DLD1 (cell line): ENCODE measurements around the gene BYSL.
"Not testable (repeated sequence)": the region's sequence is repeated elsewhere in the genome, so short reads cannot be mapped to it uniquely, and the experiment has no call there.

Experiments used
- in situ Hi-C: cut with HindIII; loops from 2 replicates; pipeline ENCODE4 v1.10.0; 2017; ENCODE audit warnings: low sequenced_read_pairs

Gene BYSL

DNA sequence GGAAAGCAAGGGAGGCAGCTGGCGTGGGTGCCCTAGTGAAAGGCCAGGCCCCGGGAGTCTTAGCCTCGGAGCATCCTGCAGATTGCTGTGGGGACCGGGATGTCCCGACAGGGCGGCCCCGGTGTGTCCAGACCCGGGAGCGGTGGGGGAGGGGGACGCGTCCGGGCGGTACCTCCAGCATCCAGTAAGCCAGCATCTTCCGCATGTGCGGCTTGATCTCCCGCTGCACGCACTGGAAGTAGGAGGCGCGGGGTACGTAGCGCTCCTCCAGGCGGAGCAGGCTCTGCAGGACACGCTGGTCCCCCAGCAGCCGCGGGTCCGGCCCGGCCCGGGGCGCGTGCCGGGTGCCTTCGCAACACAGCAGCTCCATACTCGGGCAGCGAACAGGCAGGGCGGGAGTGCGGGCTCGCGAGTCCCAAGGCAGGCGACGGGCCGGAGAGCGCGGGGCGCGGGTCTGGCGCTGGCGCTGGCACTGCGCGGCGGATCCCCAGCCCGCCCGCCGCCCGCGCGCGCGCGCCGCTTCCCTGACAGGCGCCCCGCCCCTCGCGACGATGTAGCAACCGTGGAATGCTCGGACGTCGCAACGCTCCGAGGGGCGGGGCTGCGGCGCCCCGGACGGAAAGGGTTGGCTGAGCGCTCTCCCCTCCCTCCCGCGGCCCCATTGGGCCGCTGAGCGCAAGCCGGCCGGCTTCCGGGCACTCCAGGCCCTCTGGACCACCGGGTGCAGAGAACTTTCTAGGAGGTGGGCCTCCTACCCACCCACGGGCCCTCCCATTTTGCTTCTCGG is 20.2 kb downstream of the BYSL start, which contains the start of gene CCND3:
Gene CCND3, minus strand, starts transcription at position 529 of the 787 bp plus-strand sequence. Its CDS starts 159 bp downstream, at position 370.
- in situ Hi-C loops = no loop called here

DNA sequence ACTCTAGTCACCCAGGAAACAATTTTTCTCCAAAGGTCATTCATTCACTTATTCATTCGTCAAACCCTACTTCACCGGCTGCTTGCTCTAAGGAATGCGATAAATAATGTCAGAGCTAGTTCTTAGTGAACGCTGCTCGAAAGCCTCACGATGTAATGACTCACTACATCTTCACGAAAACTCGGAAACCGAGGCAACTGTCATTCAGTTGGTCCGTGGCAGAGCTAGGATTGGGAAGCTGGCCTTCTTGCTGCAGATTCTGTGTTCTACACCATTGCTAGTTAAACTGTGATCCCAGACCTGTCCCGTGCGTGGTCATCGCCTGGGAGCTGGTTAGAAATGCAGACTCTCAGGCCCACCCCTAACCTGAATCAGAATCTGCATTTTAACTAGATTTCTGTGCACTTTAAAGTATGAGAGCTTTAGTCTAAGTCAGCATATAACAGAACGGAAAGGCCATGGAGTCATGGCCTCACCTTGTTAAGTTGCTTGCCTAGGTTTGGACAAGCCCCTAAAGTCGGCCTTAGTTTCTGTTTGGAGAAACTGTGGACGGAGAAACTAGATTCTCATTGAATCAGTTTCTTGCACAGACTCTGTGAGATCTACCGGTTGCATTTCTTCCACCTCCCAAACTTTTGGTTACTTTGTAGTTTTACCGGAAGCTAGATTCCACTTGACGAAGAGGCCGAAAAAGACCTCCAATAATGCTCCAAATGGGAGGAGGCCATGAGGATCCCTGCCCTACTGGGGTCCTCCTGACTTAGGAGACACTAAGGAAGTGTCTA is 21.0 kb downstream of the BYSL start:
- in situ Hi-C loops = no loop called here

GRCh38 chr6:41942882-41943281 is 21.6 kb downstream of the BYSL start:
- in situ Hi-C loops = not testable (repeated sequence)

DNA sequence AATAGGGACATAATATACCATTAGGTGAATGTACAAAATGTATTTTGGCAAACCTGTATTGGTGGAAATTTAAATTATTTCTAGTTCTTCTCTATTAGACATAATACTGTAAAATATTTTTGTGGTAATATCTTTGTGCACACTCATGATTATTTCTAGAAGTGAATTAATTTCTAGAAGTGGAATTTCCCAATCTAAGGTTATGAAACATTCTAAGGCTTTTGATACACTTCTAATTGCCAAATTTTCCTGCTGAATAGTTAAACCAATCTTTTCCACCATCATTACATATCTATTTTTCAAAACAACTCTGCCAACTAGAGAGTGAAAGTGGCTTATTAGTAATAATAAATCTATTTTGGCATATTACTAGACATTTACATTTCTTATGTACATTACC is 22.2 kb downstream of the BYSL start:
- in situ Hi-C loops = no loop called here

DNA sequence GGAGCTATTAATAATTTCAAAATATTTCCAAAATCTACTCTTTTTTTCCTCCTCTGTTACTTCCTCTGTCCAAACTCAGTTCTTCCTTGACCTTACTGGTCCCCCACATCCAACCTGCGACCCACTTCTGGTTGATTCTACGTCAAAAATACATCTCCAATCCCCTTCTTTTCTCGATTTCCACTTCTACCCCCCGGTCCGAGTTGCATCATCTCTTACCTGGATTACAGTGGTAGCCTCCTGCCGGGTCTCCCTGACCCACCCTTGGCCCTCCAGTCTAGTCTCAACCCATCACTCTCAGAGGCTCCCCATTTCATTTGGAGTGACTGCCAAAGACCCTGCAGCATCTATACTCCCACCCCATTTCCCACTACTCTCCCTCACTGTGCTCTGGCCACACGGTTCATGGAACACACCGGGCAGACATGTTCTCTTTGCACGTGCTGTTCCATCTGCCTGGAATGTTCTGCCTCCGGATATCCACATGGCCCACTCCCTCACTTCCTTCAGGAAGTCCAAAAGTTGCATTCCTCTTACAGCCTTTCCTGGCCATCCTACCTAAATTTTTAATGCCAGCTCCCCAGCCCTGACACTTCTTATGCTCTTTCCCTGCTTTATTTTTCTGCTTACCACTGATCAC is 26.4 kb downstream of the BYSL start:
- in situ Hi-C loops = no loop called here

- in situ Hi-C loops = no loop called here
Observed at GRCh38 chr6:41954668-41955067, 33.4 kb downstream of the BYSL start.

DNA sequence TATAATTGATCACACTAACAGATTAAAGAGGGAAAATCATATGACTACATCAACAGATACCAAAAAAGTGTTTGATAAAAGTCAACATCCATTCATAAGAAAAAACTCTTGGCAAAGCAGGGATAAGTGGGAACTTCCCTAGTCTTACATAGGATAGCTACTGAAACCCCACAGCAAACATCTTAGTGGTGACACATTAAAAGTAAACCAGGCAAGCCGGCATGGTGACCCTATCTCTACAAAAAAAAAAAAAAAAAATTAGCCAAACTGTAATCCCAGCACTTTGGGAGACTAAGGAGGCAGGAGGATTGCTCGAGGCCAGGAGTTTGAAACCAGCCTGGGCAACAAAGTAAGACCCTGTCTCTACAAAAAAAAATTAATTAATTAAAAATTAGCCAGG is 34.1 kb downstream of the BYSL start:
- in situ Hi-C loops = no loop called here

DNA sequence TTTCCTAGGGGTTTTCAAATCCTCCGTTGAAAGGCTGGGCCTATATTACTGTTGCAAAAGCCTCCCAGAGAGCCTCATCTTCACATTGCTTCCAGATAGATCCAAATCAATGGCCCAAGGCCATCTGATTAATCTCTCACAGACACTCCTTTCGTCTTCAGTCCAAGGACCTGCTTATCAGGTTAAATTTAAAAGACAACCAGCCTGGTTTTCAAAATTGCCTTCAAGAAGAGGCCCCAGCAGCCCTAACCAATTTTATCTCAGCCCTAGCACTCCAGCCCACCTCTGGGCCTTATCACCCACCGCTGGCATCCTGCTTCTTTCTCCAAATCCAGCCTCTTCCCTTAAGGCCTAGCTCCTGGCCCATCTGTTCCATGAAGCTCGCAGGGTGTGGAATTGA is 35.8 kb downstream of the BYSL start:
- in situ Hi-C loops = no loop called here

GRCh38 chr6:41958022-41958856 is 36.9 kb downstream of the BYSL start:
- in situ Hi-C loops = no loop called here

GRCh38 chr6:41960028-41960427 is 38.7 kb downstream of the BYSL start:
- in situ Hi-C loops = no loop called here

GRCh38 chr6:41963371-41963770 is 42.1 kb downstream of the BYSL start:
- in situ Hi-C loops = no loop called here

GRCh38 chr6:41964201-41964887 is 43.0 kb downstream of the BYSL start:
- in situ Hi-C loops = no loop called here

DNA sequence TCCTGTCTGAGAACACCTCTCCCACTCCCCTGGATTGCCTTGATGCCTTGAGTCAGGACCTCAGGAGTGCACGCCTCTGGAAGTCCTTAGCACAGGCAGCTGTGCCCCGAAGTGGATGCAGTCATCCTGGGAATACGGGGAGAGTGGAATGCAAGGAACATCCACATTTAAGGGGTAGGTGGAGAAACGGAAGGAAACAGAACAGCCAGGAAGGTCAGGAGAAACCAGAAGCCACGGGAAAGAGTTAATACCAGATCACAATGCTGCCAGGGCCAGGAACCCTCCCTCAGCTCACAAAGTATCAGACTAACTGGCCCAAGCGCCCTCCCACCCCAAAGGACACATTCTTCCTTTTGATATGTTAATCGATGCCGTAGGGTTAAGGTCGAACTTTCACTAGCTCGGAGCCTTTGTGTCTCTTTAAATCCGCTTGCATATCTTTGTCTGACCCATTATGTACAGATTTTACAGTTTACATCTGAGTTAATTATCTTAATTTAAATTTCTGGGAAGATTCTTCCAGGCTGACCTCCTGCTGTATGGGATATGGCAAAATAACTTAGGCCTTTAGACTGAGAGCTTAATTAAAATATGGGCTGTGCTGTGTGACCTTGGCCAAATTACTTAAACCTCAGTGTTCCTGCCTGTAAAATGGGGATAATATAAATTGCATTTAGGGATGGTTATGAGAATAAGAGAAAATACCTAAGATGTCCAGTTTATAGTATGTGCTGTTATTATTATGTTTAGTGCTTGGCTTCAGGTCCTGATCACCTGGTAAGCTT is 44.3 kb downstream of the BYSL start:
- in situ Hi-C loops = no loop called here

DNA sequence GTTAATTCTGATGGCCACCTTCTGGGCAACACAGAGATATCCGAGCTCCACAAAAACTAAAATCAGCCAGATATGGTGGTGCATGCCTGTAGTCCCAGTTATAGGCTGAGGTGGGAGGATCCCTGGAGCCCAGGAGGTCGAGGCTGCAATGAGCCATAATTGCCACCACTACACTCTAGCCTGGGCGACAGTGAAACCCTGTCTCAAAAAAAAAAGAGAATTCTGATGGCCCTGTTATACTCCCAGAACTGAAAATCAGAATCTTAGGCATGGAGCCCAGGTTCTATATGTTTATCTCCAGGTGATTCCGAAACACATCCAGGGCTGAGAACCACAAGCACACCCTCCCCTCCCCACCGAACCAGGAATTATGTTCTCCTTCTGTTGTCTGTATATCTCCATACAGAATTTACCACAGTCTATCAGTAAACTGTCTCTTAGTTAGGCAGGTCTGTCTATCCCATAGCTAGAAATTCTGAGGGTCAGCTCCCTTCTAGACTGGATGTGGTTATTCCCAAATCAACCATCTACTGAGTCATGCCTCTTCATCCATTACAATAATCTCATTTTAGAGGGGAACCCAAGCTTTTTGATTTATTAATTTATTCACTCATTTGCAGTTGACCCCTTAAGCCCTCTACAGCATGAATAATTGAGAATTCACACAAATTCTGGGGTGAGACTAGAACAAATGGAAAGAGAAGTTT is 45.1 kb downstream of the BYSL start:
- in situ Hi-C loops = no loop called here

DNA sequence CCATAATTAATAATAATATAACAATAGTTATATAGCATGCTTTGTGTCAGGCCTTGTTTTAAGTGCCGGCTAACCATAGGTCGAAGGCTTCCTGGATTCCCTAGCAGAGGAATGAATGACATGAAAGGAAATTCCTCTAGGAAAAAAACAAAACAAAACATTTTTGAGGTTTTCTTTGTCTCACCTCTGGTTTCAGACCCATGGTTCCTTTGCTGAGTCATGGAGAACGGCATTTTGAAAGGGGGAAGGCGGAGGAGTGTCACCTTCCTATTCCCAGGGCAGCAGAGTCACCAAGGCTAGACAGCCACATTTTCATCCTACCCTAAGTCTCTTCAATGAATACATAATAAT is 45.6 kb downstream of the BYSL start:
- in situ Hi-C loops = no loop called here

GRCh38 chr6:41967312-41968287 is 46.3 kb downstream of the BYSL start:
- in situ Hi-C loops = no loop called here

- in situ Hi-C loops = no loop called here
Observed at GRCh38 chr6:41970436-41970846, 49.1 kb downstream of the BYSL start.

DNA sequence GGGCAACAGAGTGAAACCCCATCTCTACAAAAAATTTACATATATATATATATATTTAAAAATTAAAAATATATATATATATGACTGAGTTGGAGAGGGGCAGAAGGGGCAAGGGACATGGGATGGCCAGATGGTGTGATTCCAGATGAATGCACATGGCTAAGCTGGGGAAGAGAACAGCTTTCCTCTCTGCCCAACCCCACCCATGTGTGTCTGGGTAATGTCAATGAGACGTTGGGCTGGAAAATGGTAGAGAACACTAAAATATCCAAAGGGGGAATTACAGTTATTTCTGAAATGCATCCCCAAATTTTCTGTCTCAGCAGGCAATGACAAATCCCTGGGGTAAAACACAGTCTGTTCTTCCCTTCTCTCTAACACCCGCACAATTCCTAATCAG is 51.5 kb downstream of the BYSL start:
- in situ Hi-C loops = no loop called here
